Putamen (tissue), 1 donor: Measurements from ENCODE around the gene GDPD4.
A peak's percentile ranks its signal among the peaks of the same experiment; 100 is the strongest.

Source experiments
- DNase-seq: peaks from one replicate; pipeline ENCODE4 v3.0.0-alpha.2; 2016; ENCODE audit warnings: low spot score

GDPD4 gene

GRCh38 chr11:77189588-77190210, 111.8 kb downstream of the GDPD4 start:
- DNase-seq = no peak

- DNase-seq = no peak
Measured at GRCh38 chr11:77188633-77189491, 112.6 kb downstream of the GDPD4 start.

GRCh38 chr11:77187776-77188632, 113.5 kb downstream of the GDPD4 start:
- peak; percentile 67 for DNase-seq

DNA sequence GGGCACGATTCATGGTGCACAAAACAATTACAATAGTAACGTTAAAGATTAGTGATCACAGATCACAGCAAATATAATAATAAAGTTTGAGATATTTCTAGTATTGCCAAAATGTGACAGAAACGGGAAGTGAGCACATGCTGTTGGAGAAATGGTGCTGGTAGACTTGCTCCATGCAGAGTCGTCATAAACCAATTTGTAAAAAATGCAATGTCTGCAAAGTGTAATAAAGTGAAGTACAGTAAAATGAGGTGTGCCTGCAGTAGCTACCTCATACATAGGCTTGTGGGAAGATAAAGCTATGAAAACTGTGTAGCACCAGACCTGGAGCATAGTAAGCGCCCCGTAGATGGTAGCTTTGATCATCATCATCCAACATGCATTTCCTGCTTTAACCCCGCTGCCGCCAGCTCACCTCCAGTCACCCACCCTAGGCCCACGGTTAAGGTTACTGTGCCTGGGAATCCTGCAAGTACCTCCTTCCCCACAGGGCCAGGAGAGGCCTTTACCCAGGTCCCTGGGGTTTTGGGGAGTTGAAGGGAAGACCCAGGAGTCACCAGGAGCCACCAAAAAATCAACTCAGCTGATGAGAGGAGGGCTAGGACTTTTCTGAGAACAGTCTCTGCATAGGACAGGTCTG, 114.3 kb downstream of the GDPD4 start:
- no peak for DNase-seq

- DNase-seq = no peak
Measured at GRCh38 chr11:77186302-77186701, 115.2 kb downstream of the GDPD4 start.

DNA sequence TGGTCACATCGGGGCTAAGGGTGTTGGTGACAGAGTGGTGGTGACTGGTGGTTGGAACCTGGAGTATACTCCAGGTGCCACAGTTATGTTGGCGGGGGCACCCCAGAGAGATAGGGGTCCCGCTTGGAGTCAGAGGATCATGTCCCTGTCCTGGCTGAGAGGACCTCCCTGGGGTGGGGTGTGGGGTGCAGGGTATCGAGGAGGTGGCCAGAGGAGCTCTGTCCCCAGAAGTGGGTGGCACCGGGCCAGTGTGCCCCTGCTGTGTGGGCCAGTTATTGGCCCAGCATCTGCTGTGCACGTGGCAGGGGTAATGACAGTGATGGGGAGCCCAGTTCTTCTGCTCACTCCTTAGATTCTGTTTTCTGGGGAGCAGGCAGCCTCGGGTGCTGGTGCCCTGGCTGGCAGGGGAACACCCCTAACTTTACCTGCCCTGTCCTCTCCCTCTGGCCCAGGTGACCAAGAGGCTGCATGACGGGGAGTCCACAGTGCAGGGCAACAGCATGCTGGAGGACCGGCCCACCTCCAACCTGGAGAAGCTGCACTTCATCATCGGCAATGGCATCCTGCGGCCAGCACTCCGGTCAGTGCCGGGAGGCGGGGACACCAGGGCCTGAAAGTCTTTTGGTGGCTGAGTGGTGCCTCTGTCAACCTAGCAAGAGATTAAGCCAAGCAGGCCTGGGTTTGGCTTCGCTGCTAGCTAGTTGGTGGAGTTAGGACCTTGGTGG, 117.2 kb downstream of the GDPD4 start:
- DNase-seq = no peak

GRCh38 chr11:77183431-77183984, 118.0 kb downstream of the GDPD4 start:
- peak; percentile 63 for DNase-seq

DNA sequence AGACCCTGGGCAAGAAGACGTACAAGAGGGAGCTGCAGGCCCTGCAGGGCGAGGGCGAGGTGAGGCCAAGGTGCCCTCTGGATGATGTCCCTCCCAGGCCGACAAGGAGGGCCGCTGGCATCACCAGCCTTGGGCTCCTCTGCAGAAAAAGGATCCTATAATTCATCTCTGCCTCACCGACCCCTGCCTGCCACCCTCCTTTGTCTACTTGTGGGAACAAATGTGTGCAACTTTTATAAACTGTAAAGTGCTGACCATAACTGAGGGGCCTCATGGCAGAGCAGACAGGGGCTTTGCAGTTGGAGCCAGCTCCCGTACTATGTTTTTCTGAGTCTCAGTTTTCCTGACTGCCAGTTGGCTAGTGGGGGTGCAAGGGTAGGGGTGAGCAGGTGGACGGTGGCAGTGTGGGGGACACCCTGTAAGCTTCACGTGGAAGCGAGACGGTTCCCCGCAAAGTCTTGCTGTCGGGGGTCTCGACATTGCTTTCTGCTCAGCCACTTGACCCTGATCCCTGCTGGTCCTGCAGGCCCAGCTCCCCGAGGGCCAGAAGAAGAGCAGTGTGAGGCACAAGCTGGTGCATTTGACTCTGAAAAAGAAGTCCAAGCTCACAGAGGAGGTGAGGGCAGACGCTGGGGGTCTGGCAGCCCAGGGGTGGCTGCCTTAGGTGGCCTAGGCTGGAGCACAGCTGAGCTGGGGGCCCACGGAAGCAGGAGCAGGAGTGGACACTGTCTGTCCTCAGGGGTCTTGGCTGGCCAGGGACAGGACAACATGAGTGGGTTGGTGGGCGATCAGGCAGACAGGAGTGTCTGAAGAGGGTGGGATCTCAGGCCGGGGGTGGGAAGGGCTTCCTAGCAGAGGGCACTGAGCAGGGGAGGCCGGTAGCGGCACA, 118.7 kb downstream of the GDPD4 start:
- DNase-seq = no peak

GRCh38 chr11:77181799-77182541, 119.5 kb downstream of the GDPD4 start:
- no peak for DNase-seq

- no peak for DNase-seq
Measured at GRCh38 chr11:77181226-77181625, 120.3 kb downstream of the GDPD4 start.

DNA sequence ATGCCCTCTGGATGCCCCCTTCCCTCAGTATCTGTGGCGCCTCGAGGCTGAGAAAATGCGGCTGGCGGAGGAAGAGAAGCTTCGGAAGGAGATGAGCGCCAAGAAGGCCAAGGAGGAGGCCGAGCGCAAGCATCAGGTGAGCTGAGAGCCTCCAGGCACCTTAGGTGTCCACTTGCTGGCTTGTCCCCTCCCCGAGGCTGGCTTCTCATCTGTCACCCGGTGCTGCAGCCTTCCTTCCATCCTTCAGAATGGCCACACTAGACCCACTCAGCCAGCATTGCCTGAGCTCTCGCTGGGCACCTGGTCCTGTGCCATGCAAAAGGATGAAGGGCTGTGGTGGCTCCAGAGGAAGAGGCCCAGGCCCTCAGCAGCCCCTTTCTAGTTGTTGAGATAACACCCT, 121.1 kb downstream of the GDPD4 start:
- DNase-seq = no peak

GRCh38 chr11:77179681-77180080, 121.8 kb downstream of the GDPD4 start:
- no peak for DNase-seq

GRCh38 chr11:77179048-77179447, 122.4 kb downstream of the GDPD4 start:
- DNase-seq = peak; percentile 50

DNA sequence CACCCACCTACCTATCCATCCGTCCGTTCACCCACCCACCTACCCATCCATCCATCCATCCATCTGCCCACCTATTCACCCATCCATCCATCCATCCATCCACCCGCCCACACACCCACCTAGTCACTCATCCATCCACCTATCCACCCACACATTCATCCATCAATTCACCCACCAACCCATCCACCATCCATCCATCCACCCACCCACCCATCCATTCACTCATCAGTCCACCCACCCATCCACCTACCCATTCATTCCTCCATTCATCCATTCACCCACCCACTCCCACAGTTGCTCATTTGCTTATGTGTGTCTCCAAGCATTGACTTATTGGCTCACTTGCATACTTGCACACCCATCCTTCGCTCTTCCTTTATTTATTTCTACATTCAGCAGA, 123.3 kb downstream of the GDPD4 start:
- no peak for DNase-seq

DNA sequence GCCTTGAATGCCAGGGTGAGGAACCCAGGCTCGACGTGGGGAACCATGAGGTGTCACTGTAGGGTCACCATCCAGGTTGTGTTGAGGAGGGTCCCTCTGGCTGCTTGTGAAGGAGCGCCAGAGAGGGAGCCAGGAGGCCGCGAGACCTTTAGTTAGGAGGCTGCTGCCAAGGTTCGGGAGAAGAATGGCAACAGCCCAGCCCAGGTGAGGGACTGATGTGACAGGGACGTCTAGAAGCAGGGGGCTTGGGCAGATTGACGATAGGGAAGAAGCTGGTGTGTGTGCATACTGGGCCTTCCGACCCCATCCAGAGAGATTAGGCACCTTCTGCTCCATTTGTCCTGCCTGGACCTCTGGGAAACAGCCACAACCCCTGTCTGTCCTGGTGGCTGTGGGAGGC, 124.5 kb downstream of the GDPD4 start:
- DNase-seq = no peak

DNA sequence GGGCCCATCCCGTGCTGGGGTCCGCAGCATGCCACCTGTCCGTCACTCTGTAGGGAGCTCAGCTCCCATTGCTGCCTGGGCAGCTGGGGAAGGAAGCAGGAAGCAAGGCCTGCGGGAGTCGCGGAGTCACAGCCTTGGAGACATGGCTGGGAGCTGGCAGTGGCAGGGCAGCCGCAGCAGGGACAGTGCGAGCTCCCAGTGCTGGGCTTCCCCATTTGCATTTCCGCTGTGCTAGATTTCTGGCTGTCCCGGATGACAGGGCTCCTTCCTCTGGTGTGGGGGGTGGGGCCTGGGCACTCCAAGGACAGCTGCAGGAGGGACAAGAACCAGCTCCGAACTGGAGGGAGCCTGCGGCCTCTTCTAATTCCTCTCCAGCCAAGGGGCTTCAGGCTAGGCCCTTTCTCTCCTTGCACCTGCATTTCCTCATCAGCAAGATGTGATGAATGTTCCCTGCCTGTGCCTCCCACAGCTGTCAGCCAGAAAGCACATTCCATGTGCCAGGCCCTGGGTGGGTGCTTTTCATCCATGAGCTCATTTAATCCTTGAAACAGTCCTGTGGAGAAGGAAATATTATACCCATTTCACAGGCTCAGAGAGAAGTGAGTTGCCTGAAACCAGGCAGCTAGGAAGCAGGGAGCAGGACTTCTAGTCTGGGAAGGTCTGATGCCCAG, 125.5 kb downstream of the GDPD4 start:
- DNase-seq = no peak

DNA sequence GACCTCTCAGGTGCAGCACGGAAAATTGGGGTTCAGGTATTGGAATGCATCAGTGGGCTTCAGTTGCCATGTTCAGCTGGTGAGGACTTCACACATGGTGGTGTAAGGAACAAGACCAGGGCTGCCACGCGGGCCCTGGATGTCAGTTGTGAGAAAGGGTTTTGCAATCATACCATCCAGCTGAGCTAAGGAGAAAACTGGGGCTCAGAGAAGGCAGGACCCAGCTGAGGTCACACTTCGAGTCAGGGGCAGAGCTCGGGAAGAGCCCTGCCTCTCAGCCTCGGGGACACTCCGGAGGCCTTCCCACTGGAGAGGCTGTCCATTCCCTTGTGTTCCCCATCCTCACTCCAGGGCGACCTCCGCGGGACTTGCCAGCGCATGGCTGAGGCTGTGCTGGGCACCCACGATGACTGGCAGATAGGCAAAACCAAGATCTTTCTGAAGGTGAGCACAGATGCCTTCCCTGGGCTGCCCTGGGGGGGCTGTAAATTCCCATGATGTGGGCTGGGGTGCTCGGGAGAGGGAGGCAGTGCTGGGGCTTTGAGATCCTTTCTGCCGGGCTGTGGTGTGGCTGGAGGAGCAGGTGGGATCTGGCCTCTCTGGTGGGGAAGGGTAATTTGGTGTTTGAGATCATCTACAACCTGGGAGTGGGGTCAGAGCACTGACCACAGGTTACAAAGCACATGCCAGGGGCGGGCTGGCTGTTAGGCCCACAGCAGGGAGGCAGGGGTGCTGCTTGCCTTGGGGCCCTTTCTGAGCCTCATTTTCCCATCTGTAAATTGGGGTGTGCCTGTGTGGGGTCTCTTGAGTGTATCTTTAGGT, 126.3 kb downstream of the GDPD4 start:
- no peak for DNase-seq

- DNase-seq = no peak
Measured at GRCh38 chr11:77174559-77174958, 126.9 kb downstream of the GDPD4 start.
